Suprapubic skin (tissue), 4 donors: ENCODE measurements around the gene DNAJC6.

Source experiments
- CTCF ChIP-seq, 2 donors: fragments of 200-600 bp in 1 of 2; fragments of 450-650 bp in 1 of 2; sonication (generic) in 1 of 2; IDR thresholded peaks; one replicate each; pipeline ENCODE4 v1.5.1; 2016 to 2019; ENCODE audit warnings: antibody characterized with exemption in 2 of 2, mild to moderate bottlenecking in 1 of 2, moderate library complexity in 1 of 2
- EP300 ChIP-seq: sonication (generic); formaldehyde crosslinking; IDR thresholded peaks from one replicate; pipeline ENCODE4 v1.6.1; 2017; ENCODE audit warnings: antibody characterized with exemption
- POLR2A ChIP-seq, 2 donors: fragments of 450-650 bp; IDR thresholded peaks; one replicate each; pipeline ENCODE4 v1.6.1; 2017; ENCODE audit warnings: antibody characterized with exemption in 2 of 2, mild to moderate bottlenecking in 2 of 2, moderate library complexity in 2 of 2
- POLR2AphosphoS5 ChIP-seq, 3 donors: sonication (generic); formaldehyde crosslinking; IDR thresholded peaks; one replicate each; pipeline ENCODE4 v1.6.1; 2017; ENCODE audit warnings: antibody characterized with exemption in 3 of 3

DNA sequence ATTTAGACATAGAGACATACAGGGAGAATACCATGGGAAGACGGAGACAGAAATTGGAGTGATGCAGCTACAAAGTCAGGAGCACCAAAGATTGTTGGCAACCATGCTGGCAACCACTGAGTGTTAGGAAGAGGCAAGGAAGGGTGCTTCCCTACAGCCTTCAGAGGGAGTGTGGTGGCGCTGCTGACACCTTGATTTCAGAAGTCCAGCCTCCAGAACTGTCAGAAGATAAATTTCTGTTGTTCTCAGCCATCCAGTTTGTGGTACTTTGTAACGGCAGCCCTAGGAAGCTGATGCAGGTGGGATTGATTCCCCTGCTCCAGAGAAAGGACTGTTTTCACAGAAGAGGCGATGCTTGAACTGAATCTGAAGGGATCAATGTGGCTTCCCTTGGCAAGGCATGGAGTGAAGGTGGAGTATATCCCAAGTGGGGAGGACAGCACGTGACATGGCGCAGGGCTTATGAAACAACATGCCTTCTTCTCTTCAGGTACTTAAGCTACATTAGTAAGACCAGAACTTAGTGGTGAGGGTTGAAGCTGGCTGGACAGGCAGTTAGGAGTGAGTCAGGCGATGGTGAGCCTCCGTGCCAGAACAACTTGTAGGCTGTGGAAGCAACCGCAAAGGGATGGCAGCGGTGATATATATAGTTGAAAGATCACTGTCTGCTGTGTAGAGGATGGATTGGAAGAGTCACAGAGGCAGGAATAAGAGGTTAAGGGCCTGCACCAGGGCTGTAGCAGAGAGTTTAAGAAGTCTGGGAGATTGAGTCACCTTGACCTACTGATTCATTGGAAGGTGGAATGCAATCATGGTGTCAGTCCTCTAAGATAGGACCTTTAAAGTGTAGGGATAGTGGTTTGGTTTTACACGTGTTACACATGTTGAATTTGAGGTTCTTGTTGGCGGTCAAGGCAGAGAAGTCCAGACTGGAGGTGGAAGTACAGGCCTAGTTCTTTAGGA lies 113.2 kb downstream of the DNAJC6 start:
- no peak for TF ChIP-seq POLR2A (IDR thresholded peaks at IDR 0.05)
- no peak for TF ChIP-seq CTCF (IDR thresholded peaks at IDR 0.05)
- TF ChIP-seq POLR2AphosphoS5 (IDR thresholded peaks at IDR 0.05) = no peak
- TF ChIP-seq EP300 = no peak
